Kidney epithelial cell (primary cell): Measurements from ENCODE around the gene FAM221B. TPM values are rescaled to one million over a fixed set of nuclear protein-coding genes. Genes with fewer than 3 reads are reported as not detected.
A peak's percentile ranks its signal among the peaks of the same experiment; 100 is the strongest.

Experiments used
- DNase-seq: peaks from one replicate; pipeline ENCODE4 v3.0.0-alpha.2; 2010; ENCODE audit warnings: low read depth
- H3K27me3 ChIP-seq: 2 replicates; pipeline ENCODE4 v1.6.0; 2011; ENCODE audit warnings: low read length; ENCODE audit not compliant: control insufficient read depth, insufficient read depth
- H3K36me3 ChIP-seq: 2 replicates; pipeline ENCODE4 v1.5.1; 2011; ENCODE audit warnings: low read length; ENCODE audit not compliant: control insufficient read depth, insufficient read depth
- H3K4me3 ChIP-seq: 2 replicates; pipeline ENCODE4 v1.5.1; 2011; ENCODE audit warnings: low read depth, mild to moderate bottlenecking, control low read depth, low read length
- CTCF ChIP-seq: IDR thresholded peaks from 2 replicates; pipeline ENCODE4 v1.5.1; 2011; ENCODE audit warnings: mild to moderate bottlenecking, moderate library complexity, low read length, control low read depth, inconsistent platforms; ENCODE audit not compliant: insufficient read depth, poor library complexity, severe bottlenecking
- total RNA-seq: library from RNA; depleted of rRNA; stranded (reverse); fragments of >200 nt; gene quantifications from 2 replicates; pipeline ENCODE4 v1.2.3, GENCODE V29; 2015

The FAM221B gene
- total RNA-seq, 1 donor from 2014 or later: not detected

- Histone ChIP-seq H3K36me3 (no peaks in the 10 kb centered on the region), H3K27me3 (no peaks in the 10 kb centered on the region), H3K4me3 (no peak overlapping the region)
- no peak for DNase-seq
- no peak for TF ChIP-seq CTCF
Observed at GRCh38 chr9:35831040-35831439, 2.5 kb upstream of the FAM221B start.

GRCh38 chr9:35829764-35830096, 1.2 kb upstream of the FAM221B start:
- no peak for DNase-seq
- no peak for TF ChIP-seq CTCF
- H3K36me3 ChIP-seq: no peaks in the 10 kb centered on the region

GRCh38 chr9:35829084-35829763, 692 bp upstream of the FAM221B start, which contains the start of gene TMEM8B:
TMEM8B (plus strand) TSS chr9:35829228; CDS start chr9:35829448, 220 bp downstream.
- H3K27me3 ChIP-seq: no peaks in the 10 kb centered on the region
- H3K36me3 ChIP-seq: no peaks in the 10 kb centered on the region
- peak; percentile 81 for DNase-seq
- H3K4me3 ChIP-seq: peak within 1 kb of the TSS; percentile 54
- no peak for TF ChIP-seq CTCF

More at GRCh38 chr9:35829764-35830096, 1.2 kb upstream of the FAM221B start:
- H3K27me3 ChIP-seq: no peaks in the 10 kb centered on the region
- peak overlapping the region; percentile 54 for H3K4me3 ChIP-seq

- no peak for TF ChIP-seq CTCF
- DNase-seq: no peak
- no peak overlapping the region for H3K4me3 ChIP-seq
- H3K36me3 ChIP-seq: no peaks in the 10 kb centered on the region
- H3K27me3 ChIP-seq: no peaks in the 10 kb centered on the region
Observed at GRCh38 chr9:35827486-35827885, 1.0 kb downstream of the FAM221B start.

- DNase-seq: no peak
- H3K27me3 ChIP-seq: no peaks in the 10 kb centered on the region
- H3K4me3 ChIP-seq: no peak overlapping the region
- no peaks in the 10 kb centered on the region for H3K36me3 ChIP-seq
- peak; percentile 77 for TF ChIP-seq CTCF
Observed at GRCh38 chr9:35826071-35826701, 2.3 kb downstream of the FAM221B start.
